Activated naive CD4-positive, alpha-beta T cell treated with anti-CD3 and anti-CD28 coated beads, Interleukin-2, amount 10 ng/mL, durations not matched to agents 5 hours and 36 hours (primary cell): Measurements from ENCODE around the gene OTUD6A. TPM values are rescaled to one million over a fixed set of nuclear protein-coding genes. Genes with fewer than 3 reads are reported as not detected.

ENCODE experiments used
- microRNA-seq: library from miRNA; unstranded; fragments of <30 nt; microRNA quantifications from one replicate; pipeline ENCODE4 v1.2.0, GENCODE V29; 2022; ENCODE audit warnings: borderline microRNAs expressed, borderline replicate concordance
- total RNA-seq, 2 experiments: library from RNA; stranded (reverse); gene quantifications; one replicate each; pipeline ENCODE4 v1.2.3, GENCODE V29; 2021

OTUD6A gene
- total RNA-seq = not detected

DNA sequence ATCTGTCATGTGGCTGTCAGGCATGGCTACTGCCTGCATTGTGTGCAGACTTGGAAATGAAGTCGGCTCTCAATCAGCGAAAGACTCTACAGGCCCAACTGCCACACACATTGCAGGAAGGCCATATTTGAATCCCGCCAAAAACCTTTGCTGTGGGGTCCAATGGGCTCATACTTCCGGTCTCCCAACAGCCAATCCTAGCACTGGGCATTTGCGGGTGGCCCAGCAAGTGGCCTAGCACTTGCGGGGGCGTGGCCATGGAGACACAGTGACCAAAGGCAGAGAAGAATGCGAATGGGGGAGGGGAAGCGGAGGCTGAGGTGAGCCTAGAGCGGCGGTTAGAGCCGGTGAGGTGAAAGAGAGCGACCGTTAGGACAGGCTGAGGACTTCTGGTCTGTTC lies at the start of gene OTUD6A:
Gene OTUD6A (plus strand): TSS at position 382 of the 400 bp plus-strand sequence. CDS start 68 bp downstream, outside the sequence.

GRCh38 chrX:70049925-70050324 lies 12.3 kb upstream of the OTUD6A start, which contains the start of gene AWAT2:
AWAT2 (minus strand) TSS chrX:70049938; CDS start chrX:70049932, 6 bp downstream.

Small RNAs within 50 kb of the gene (microRNA-seq; reads per million reads assigned to microRNA genes)
- gene MIR676 = 15.0 reads per million, percentile 49 among the genes with 10 or more reads in this experiment

Other genes with a start within 250 kb of the OTUD6A start
- not detected for gene AWAT2, start 12.5 kb upstream of the OTUD6A start, total RNA-seq
- 10 to 100 TPM; 79.7 to 85.8 TPM for gene IGBP1, start 71.0 kb downstream of the OTUD6A start, total RNA-seq
- gene DGAT2L6, start 115.0 kb downstream of the OTUD6A start, total RNA-seq = not detected
- not detected for gene AWAT1, start 172.2 kb downstream of the OTUD6A start, total RNA-seq
- gene P2RY4, start 197.7 kb downstream of the OTUD6A start, total RNA-seq = under 1 TPM; 0.14 to 0.28 TPM
- gene ARR3, start 205.9 kb downstream of the OTUD6A start, total RNA-seq = not detected
- gene RAB41, start 219.7 kb downstream of the OTUD6A start, total RNA-seq = not detected
- gene PDZD11, start 227.5 kb downstream of the OTUD6A start, total RNA-seq = 10 to 100 TPM; 33.1 to 33.3 TPM
- 10 to 100 TPM; 28.0 to 28.8 TPM for gene KIF4A, start 227.6 kb downstream of the OTUD6A start, total RNA-seq